ENCODE data around the gene NAV1.

- no peak for TF ChIP-seq FOXK2 (IDR thresholded peaks at IDR 0.05)
- no peak for TF ChIP-seq ELF4 (IDR thresholded peaks at IDR 0.05)
- TF ChIP-seq BHLHE40 (IDR thresholded peaks at IDR 0.05; ENCODE audit: borderline replicate concordance) = no peak
Measured at GRCh38 chr1:201505503-201505890, 33.4 kb upstream of the NAV1 start.
